IPS DF 6.9 (cell line): ENCODE results near the gene DEPDC1B.
"Not testable (repeated sequence)": the region's sequence is repeated elsewhere in the genome, so short reads cannot be mapped to it uniquely, and the experiment has no call there.

Source experiments
- DNase-seq: peaks from one replicate; pipeline ENCODE4 v3.0.0-alpha.2; 2013; ENCODE audit warnings: low read depth, low spot score
- H3K27ac ChIP-seq: one replicate; pipeline ENCODE4 v1.5.1; 2013; ENCODE audit warnings: low read length, control low read depth
- H3K27me3 ChIP-seq: 2 replicates; pipeline ENCODE4 v1.6.1; 2013; ENCODE audit warnings: mild to moderate bottlenecking, low read length; ENCODE audit not compliant: control insufficient read depth, insufficient read depth
- H3K36me3 ChIP-seq: 2 replicates; pipeline ENCODE4 v1.6.1; 2013; ENCODE audit warnings: low read length; ENCODE audit not compliant: control insufficient read depth, insufficient read depth
- H3K4me1 ChIP-seq: 2 replicates; pipeline ENCODE4 v1.6.1; 2013; ENCODE audit warnings: low read length; ENCODE audit not compliant: control insufficient read depth, insufficient read depth
- H3K4me3 ChIP-seq: 2 replicates; pipeline ENCODE4 v1.5.1; 2013; ENCODE audit warnings: mild to moderate bottlenecking, low read length
- H3K9me3 ChIP-seq: 2 replicates; pipeline ENCODE4 v1.6.1; 2013; ENCODE audit warnings: low read length, inconsistent platforms; ENCODE audit not compliant: control insufficient read depth, insufficient read depth
- WGBS: extraction: QIAGEN DNeasy Blood & Tissue Kit; methylation state at CpG from one replicate; pipeline ENCODE4 v1.1.7; 2013; ENCODE audit warnings: mixed read lengths, missing lambda C conversion rate; ENCODE audit not compliant: insufficient read length, insufficient coverage; 5-methylcytosine and 5-hydroxymethylcytosine counted together

Gene DEPDC1B

GRCh38 chr5:60698336-60698735, 1.6 kb downstream of the DEPDC1B start:
- no peaks in the 10 kb centered on the region for H3K27me3 ChIP-seq
- no peak overlapping the region for H3K27ac ChIP-seq
- H3K36me3 ChIP-seq, result no peaks in the 10 kb centered on the region; the same call in 1 of the 2 replicates
- H3K4me3 ChIP-seq, result no peak overlapping the region
- no CpG with 5 or more reads among the region's 7 CpGs for WGBS
- no peaks in the 10 kb centered on the region for H3K4me1 ChIP-seq
- no peak for DNase-seq
- no peaks in the 10 kb centered on the region for H3K9me3 ChIP-seq

- Histone ChIP-seq H3K27me3 (no peaks in the 10 kb centered on the region), H3K4me3 (no peak overlapping the region), H3K4me1 (no peaks in the 10 kb centered on the region), H3K36me3 (peaks cover 4% of the 10 kb centered on the region; the same call in 1 of the 2 replicates), H3K27ac (no peak overlapping the region), H3K9me3 (no peaks in the 10 kb centered on the region)
- no peak for DNase-seq
- WGBS, result 100% methylated on average over 1 of the region's 4 CpGs
Measured at GRCh38 chr5:60690326-60690725, 9.6 kb downstream of the DEPDC1B start.

- H3K4me3 ChIP-seq, result no peak overlapping the region
- no peak overlapping the region for H3K27ac ChIP-seq
- H3K27me3 ChIP-seq, result no peaks in the 10 kb centered on the region
- H3K36me3 ChIP-seq, result peaks cover 4% of the 10 kb centered on the region; the same call in 1 of the 2 replicates
- no peaks in the 10 kb centered on the region for H3K9me3 ChIP-seq
- H3K4me1 ChIP-seq, result no peaks in the 10 kb centered on the region
- DNase-seq, result no peak
- no CpG with 5 or more reads among the region's 1 CpG for WGBS
Measured at GRCh38 chr5:60688980-60689379, 11.0 kb downstream of the DEPDC1B start.

GRCh38 chr5:60687927-60688720, 11.8 kb downstream of the DEPDC1B start:
- Histone ChIP-seq H3K27me3 (no peaks in the 10 kb centered on the region), H3K27ac (no peak overlapping the region), H3K4me3 (no peak overlapping the region), H3K9me3 (no peaks in the 10 kb centered on the region), H3K36me3 (peaks cover 4% of the 10 kb centered on the region; the same call in 1 of the 2 replicates), H3K4me1 (no peaks in the 10 kb centered on the region)
- WGBS, result no CpG with 5 or more reads among the region's 3 CpGs
- DNase-seq, result no peak

GRCh38 chr5:60686157-60686556, 13.8 kb downstream of the DEPDC1B start:
- Histone ChIP-seq H3K27me3 (no peaks in the 10 kb centered on the region), H3K36me3 (peaks cover 4% of the 10 kb centered on the region; the same call in 1 of the 2 replicates), H3K9me3 (no peaks in the 10 kb centered on the region), H3K4me1 (peaks cover under 1% of the 10 kb centered on the region; the same call in 1 of the 2 replicates), H3K27ac (no peak overlapping the region), H3K4me3 (no peak overlapping the region)
- WGBS, result no CpG with 5 or more reads among the region's 4 CpGs
- DNase-seq, result no peak

- peaks cover 2% of the 10 kb centered on the region; the same call in 1 of the 2 replicates for H3K4me1 ChIP-seq
- H3K4me3 ChIP-seq, result no peak overlapping the region
- H3K36me3 ChIP-seq, result peaks cover 4% of the 10 kb centered on the region; the same call in 1 of the 2 replicates
- H3K9me3 ChIP-seq, result no peaks in the 10 kb centered on the region
- no peak overlapping the region for H3K27ac ChIP-seq
- DNase-seq, result no peak
- H3K27me3 ChIP-seq, result no peaks in the 10 kb centered on the region
- WGBS, result no CpG with 5 or more reads among the region's 2 CpGs
Measured at GRCh38 chr5:60685700-60686099, 14.3 kb downstream of the DEPDC1B start.

- no peak overlapping the region for H3K27ac ChIP-seq
- DNase-seq, result no peak
- no peaks in the 10 kb centered on the region for H3K9me3 ChIP-seq
- peaks cover 4% of the 10 kb centered on the region; the same call in 1 of the 2 replicates for H3K36me3 ChIP-seq
- peaks cover 2% of the 10 kb centered on the region; the same call in 1 of the 2 replicates for H3K4me1 ChIP-seq
- WGBS, result no CpG with 5 or more reads among the region's 6 CpGs
- no peak overlapping the region for H3K4me3 ChIP-seq
- H3K27me3 ChIP-seq, result no peaks in the 10 kb centered on the region
Measured at GRCh38 chr5:60685028-60685427, 14.9 kb downstream of the DEPDC1B start.

- H3K27ac ChIP-seq, H3K36me3 ChIP-seq, H3K9me3 ChIP-seq, H3K4me3 ChIP-seq, DNase-seq, H3K27me3 ChIP-seq, H3K4me1 ChIP-seq: not testable (repeated sequence)
- WGBS, result no CpG with 5 or more reads among the region's 5 CpGs
Measured at GRCh38 chr5:60682007-60682406, 18.0 kb downstream of the DEPDC1B start.

- no peaks in the 10 kb centered on the region for H3K9me3 ChIP-seq
- H3K27me3 ChIP-seq, result no peaks in the 10 kb centered on the region
- DNase-seq, result no peak
- no peak overlapping the region for H3K4me3 ChIP-seq
- no peak overlapping the region for H3K27ac ChIP-seq
- H3K4me1 ChIP-seq, result peaks cover 2% of the 10 kb centered on the region; the same call in 1 of the 2 replicates
- H3K36me3 ChIP-seq, result no peaks in the 10 kb centered on the region; the same call in 1 of the 2 replicates
- WGBS, result no CpG with 5 or more reads among the region's 2 CpGs
Measured at GRCh38 chr5:60679816-60680215, 20.1 kb downstream of the DEPDC1B start.

- DNase-seq, result no peak
Measured at GRCh38 chr5:60677850-60678664, 21.9 kb downstream of the DEPDC1B start.

More at GRCh38 chr5:60677850-60678664, 21.9 kb downstream of the DEPDC1B start:
- Histone ChIP-seq H3K4me1 (peaks cover 2% of the 10 kb centered on the region; the same call in 1 of the 2 replicates), H3K27ac (no peak overlapping the region), H3K27me3 (no peaks in the 10 kb centered on the region), H3K36me3 (no peaks in the 10 kb centered on the region; the same call in 1 of the 2 replicates), H3K9me3 (no peaks in the 10 kb centered on the region), H3K4me3 (no peak overlapping the region)
- WGBS, result no CpG with 5 or more reads among the region's 6 CpGs
